H1 (cell line): ENCODE data around the gene PCDHGB3. TPM values are rescaled to one million over a fixed set of nuclear protein-coding genes. Genes with fewer than 3 reads are reported as not detected.

Source experiments
- CTCF ChIA-PET: fragments of 300-600 bp; sonication (Branson Sonifier 250); formaldehyde crosslinking; loops from one replicate; lab custom pipeline; 2021; ENCODE audit not compliant: partially characterized antibody; lab: Charles Lee
- POLR2A ChIA-PET: fragments of 300-600 bp; sonication (Branson Sonifier 250); formaldehyde crosslinking; loops from one replicate; lab custom pipeline; 2021; ENCODE audit warnings: inconsistent platforms; ENCODE audit not compliant: partially characterized antibody; lab: Charles Lee
- DNase-seq, 2 experiments: peaks; one replicate each; pipeline versions ENCODE4 v3.0.0 to v3.0.0-alpha.2; 2010 to 2022; ENCODE audit warnings: low spot score in 2 of 2, low read depth in 1 of 2, mixed read lengths in 1 of 2
- FAIRE-seq: peaks from 2 replicates; lab custom pipeline; 2011; peaks lifted over from hg19 to GRCh38; lab: Jason Lieb, UNC
- H2AFZ ChIP-seq: 2 replicates; pipeline ENCODE4 v1.8.1; 2012; ENCODE audit warnings: low read length, inconsistent platforms
- H2AK5ac ChIP-seq: 2 replicates; pipeline ENCODE4 v1.6.1; 2013; ENCODE audit warnings: low read depth, low read length
- H2BK120ac ChIP-seq: replicated peaks from 2 replicates; pipeline ENCODE3; 2013; ENCODE audit warnings: low read depth, low read length, inconsistent platforms
- H2BK12ac ChIP-seq: 2 replicates; pipeline ENCODE4 v1.6.1; 2013; ENCODE audit warnings: low read depth, low read length
- H2BK15ac ChIP-seq: 2 replicates; pipeline ENCODE4 v1.6.1; 2013; ENCODE audit warnings: low read length
- H2BK20ac ChIP-seq: 2 replicates; pipeline ENCODE4 v1.6.1; 2013; ENCODE audit warnings: low read length
- H2BK5ac ChIP-seq: 2 replicates; pipeline ENCODE4 v1.6.1; 2013; ENCODE audit warnings: low read depth, low read length
- H3K14ac ChIP-seq: 2 replicates; pipeline ENCODE4 v1.6.1; 2013; ENCODE audit warnings: inconsistent platforms; ENCODE audit not compliant: insufficient read length
- H3K18ac ChIP-seq: 2 replicates; pipeline ENCODE4 v1.6.1; 2013; ENCODE audit warnings: low read length; ENCODE audit errors: extremely low read depth
- H3K23ac ChIP-seq: 2 replicates; pipeline ENCODE4 v1.6.1; 2013; ENCODE audit warnings: inconsistent platforms; ENCODE audit not compliant: insufficient read length
- H3K23me2 ChIP-seq: 2 replicates; pipeline ENCODE4 v1.6.1; 2013; ENCODE audit warnings: low read depth, low read length
- H3K27ac ChIP-seq: 2 replicates; pipeline ENCODE4 v1.6.1; 2011; ENCODE audit warnings: low read depth, low read length, inconsistent platforms
- H3K27me3 ChIP-seq, 4 experiments: replicated peaks in 1 of 4; 1 replicate in 1 of 4; 2 replicates in 3 of 4; pipeline versions ENCODE4 v1.6.1 to v1.8.1; 2011 to 2013; ENCODE audit warnings: low read length in 3 of 4, mild to moderate bottlenecking in 3 of 4, inconsistent platforms in 2 of 4, mixed read lengths in 2 of 4, moderate library complexity in 1 of 4; ENCODE audit not compliant: control insufficient read depth in 3 of 4, insufficient read depth in 3 of 4; ENCODE audit errors: extremely low read depth in 1 of 4
- H3K36me3 ChIP-seq, 4 experiments: 2 replicates each; pipeline versions ENCODE4 v1.6.1 to v1.8.1; 2011 to 2013; ENCODE audit warnings: mild to moderate bottlenecking in 4 of 4, low read length in 3 of 4, moderate library complexity in 2 of 4, control low read depth in 1 of 4, inconsistent platforms in 1 of 4; ENCODE audit not compliant: insufficient read depth in 4 of 4, control insufficient read depth in 2 of 4
- H3K4ac ChIP-seq: replicated peaks from 2 replicates; pipeline ENCODE3; 2013; ENCODE audit warnings: low read length, low read depth, mixed read lengths, inconsistent platforms; ENCODE audit not compliant: insufficient read length
- H3K4me1 ChIP-seq, 4 experiments: replicated peaks in 1 of 4; 1 replicate in 1 of 4; 2 replicates in 3 of 4; pipeline versions ENCODE4 v1.6.1 to v1.8.1; 2011 to 2013; ENCODE audit warnings: low read length in 3 of 4, inconsistent platforms in 2 of 4, mixed read lengths in 1 of 4; ENCODE audit not compliant: insufficient read depth in 4 of 4, control insufficient read depth in 3 of 4
- H3K4me2 ChIP-seq, 2 experiments: 2 replicates each; pipeline versions ENCODE4 v1.6.1 to v1.8.1; 2011 to 2013; ENCODE audit warnings: low read depth in 2 of 2, low read length in 2 of 2, control low read depth in 1 of 2, inconsistent platforms in 1 of 2, mild to moderate bottlenecking in 1 of 2; ENCODE audit not compliant: insufficient read depth in 1 of 2
- H3K4me3 ChIP-seq, 4 experiments: fragments of 200-600, 300-600 bp in 1 of 4; sonication (generic), shearing (Covaris generic), sonication (Bioruptor Twin) in 1 of 4; 2 replicates each; pipeline versions ENCODE4 v1.5.1 to v1.8.1; 2011 to 2016; ENCODE audit warnings: low read length in 4 of 4, low read depth in 3 of 4, control low read depth in 2 of 4, inconsistent platforms in 2 of 4, mild to moderate bottlenecking in 2 of 4, mixed read lengths in 1 of 4, moderate library complexity in 1 of 4; ENCODE audit not compliant: insufficient read depth in 2 of 4; ENCODE audit errors: extremely low read depth in 1 of 4
- H3K56ac ChIP-seq: replicated peaks from 2 replicates; pipeline ENCODE3; 2013; ENCODE audit warnings: low read depth, mild to moderate bottlenecking, mixed read lengths, low read length, inconsistent platforms; ENCODE audit not compliant: insufficient read length
- H3K79me1 ChIP-seq: 2 replicates; pipeline ENCODE4 v1.6.1; 2013; ENCODE audit warnings: low read depth, low read length, control low read depth
- H3K79me2 ChIP-seq, 2 experiments: 2 replicates each; pipeline versions ENCODE4 v1.6.1 to v1.8.1; 2012 to 2013; ENCODE audit warnings: low read length in 2 of 2, mild to moderate bottlenecking in 2 of 2, inconsistent platforms in 1 of 2; ENCODE audit not compliant: insufficient read depth in 2 of 2, control insufficient read depth in 1 of 2
- H3K9ac ChIP-seq, 4 experiments: replicated peaks in 1 of 4; 1 replicate in 1 of 4; 2 replicates in 3 of 4; pipeline versions ENCODE4 v1.6.1 to v1.8.1; 2011 to 2013; ENCODE audit warnings: low read depth in 3 of 4, low read length in 3 of 4, control low read depth in 2 of 4, mild to moderate bottlenecking in 2 of 4, moderate library complexity in 2 of 4, inconsistent platforms in 1 of 4; ENCODE audit errors: extremely low read depth in 1 of 4
- H3K9me3 ChIP-seq, 2 experiments: 2 replicates each; pipeline versions ENCODE4 v1.6.1 to v1.8.1; 2012 to 2013; ENCODE audit warnings: mild to moderate bottlenecking in 2 of 2, moderate library complexity in 2 of 2, control low read depth in 1 of 2, inconsistent platforms in 1 of 2, low read depth in 1 of 2, low read length in 1 of 2, mixed read lengths in 1 of 2; ENCODE audit not compliant: insufficient read depth in 2 of 2
- H4K20me1 ChIP-seq, 2 experiments: replicated peaks in 1 of 2; 2 replicates each; pipeline versions ENCODE3 to v1.8.1; 2011 to 2013; ENCODE audit warnings: inconsistent platforms in 2 of 2, low read length in 2 of 2, mild to moderate bottlenecking in 1 of 2; ENCODE audit not compliant: insufficient read depth in 2 of 2, control insufficient read depth in 1 of 2
- H4K5ac ChIP-seq: 2 replicates; pipeline ENCODE4 v1.6.1; 2013; ENCODE audit warnings: low read length, low read depth, mixed read lengths, inconsistent platforms; ENCODE audit not compliant: insufficient read length
- H4K8ac ChIP-seq: 2 replicates; pipeline ENCODE4 v1.8.0; 2013; ENCODE audit warnings: mild to moderate bottlenecking, moderate library complexity, low read length, inconsistent platforms; ENCODE audit not compliant: insufficient read depth; ENCODE audit errors: extremely low read depth
- H4K91ac ChIP-seq: replicated peaks from 2 replicates; pipeline ENCODE3; 2013; ENCODE audit warnings: low read length, mixed read lengths, inconsistent platforms; ENCODE audit not compliant: insufficient read length
- CTCF ChIP-seq, 3 experiments: IDR thresholded peaks; 1 replicate in 2 of 3; 2 replicates in 1 of 3; pipeline versions ENCODE4 v1.5.1 to v1.6.1; 2011; ENCODE audit warnings: low read length in 3 of 3, mild to moderate bottlenecking in 3 of 3, inconsistent platforms in 2 of 3, low read depth in 1 of 3, moderate library complexity in 1 of 3; ENCODE audit not compliant: insufficient read depth in 1 of 3; ENCODE audit errors: control extremely low read depth in 1 of 3
- RAD21 ChIP-seq, 2 experiments: IDR thresholded peaks in 1 of 2; conservative IDR thresholded peaks in 1 of 2; 2 replicates each; pipeline ENCODE4 v1.6.1; 2011; ENCODE audit warnings: low read depth in 2 of 2, low read length in 2 of 2, improper control_type of control experiment in 1 of 2, inconsistent platforms in 1 of 2, mild to moderate bottlenecking in 1 of 2, moderate library complexity in 1 of 2
- RFX5 ChIP-seq: IDR thresholded peaks from 2 replicates; pipeline ENCODE4 v1.6.1; 2011; ENCODE audit warnings: low read depth, low read length, improper control_type of control experiment, borderline replicate concordance
- TAF1 ChIP-seq: IDR thresholded peaks from 2 replicates; pipeline ENCODE4 v1.6.1; 2011; ENCODE audit warnings: mild to moderate bottlenecking, low read depth, low read length
- TEAD4 ChIP-seq: IDR thresholded peaks from 2 replicates; pipeline ENCODE4 v1.6.1; 2012; ENCODE audit warnings: low read depth, low read length, inconsistent platforms, mixed read lengths
- USF2 ChIP-seq: IDR thresholded peaks from 2 replicates; pipeline ENCODE4 v1.6.1; 2011; ENCODE audit warnings: low read length, improper control_type of control experiment
- WGBS, 2 experiments: shearing (Covaris generic) in 1 of 2; methylation state at CpG; one replicate each; pipeline versions ENCODE4 v1.1.6 to v1.1.7; 2013 to 2015; ENCODE audit warnings: low lambda C conversion rate in 2 of 2, mixed read lengths in 2 of 2, inconsistent platforms in 1 of 2, low coverage in 1 of 2, missing lambda C conversion rate in 1 of 2; ENCODE audit not compliant: insufficient replicate concordance in 2 of 2, insufficient coverage in 1 of 2, insufficient read length in 1 of 2; ENCODE audit errors: extremely low coverage in 1 of 2, missing lambda C conversion rate in 1 of 2; 5-methylcytosine and 5-hydroxymethylcytosine counted together
- polyA plus RNA-seq, 7 experiments: library from polyadenylated mRNA; depleted of rRNA in 3 of 7; stranded (reverse) in 5 of 7; unstranded in 2 of 7; fragments of >200 nt in 5 of 7; fragments of 200-250 nt in 2 of 7; gene quantifications; 1 replicate in 5 of 7; 2 replicates in 1 of 7; 4 replicates in 1 of 7; pipeline versions ENCODE4 v1.2.1 to v1.2.3, GENCODE V29; 2011 to 2013; ENCODE audit warnings: missing spikeins in 2 of 7, mixed read lengths in 2 of 7
- total RNA-seq: library from RNA; stranded (reverse); fragmentation: NEBNext Ultra II Directional; extraction: Animal tissue kit (Norgen Biotek cat#: 25700); gene quantifications from 2 replicates; pipeline ENCODE4 v1.2.1, GENCODE V29; 2021

PCDHGB3 gene
- total and polyA plus RNA-seq, 2 of the 8 experiments (the other 6 are each of a cell fraction or from before 2014, with no cell fraction given) = 1.6 to 1.9 TPM

DNA sequence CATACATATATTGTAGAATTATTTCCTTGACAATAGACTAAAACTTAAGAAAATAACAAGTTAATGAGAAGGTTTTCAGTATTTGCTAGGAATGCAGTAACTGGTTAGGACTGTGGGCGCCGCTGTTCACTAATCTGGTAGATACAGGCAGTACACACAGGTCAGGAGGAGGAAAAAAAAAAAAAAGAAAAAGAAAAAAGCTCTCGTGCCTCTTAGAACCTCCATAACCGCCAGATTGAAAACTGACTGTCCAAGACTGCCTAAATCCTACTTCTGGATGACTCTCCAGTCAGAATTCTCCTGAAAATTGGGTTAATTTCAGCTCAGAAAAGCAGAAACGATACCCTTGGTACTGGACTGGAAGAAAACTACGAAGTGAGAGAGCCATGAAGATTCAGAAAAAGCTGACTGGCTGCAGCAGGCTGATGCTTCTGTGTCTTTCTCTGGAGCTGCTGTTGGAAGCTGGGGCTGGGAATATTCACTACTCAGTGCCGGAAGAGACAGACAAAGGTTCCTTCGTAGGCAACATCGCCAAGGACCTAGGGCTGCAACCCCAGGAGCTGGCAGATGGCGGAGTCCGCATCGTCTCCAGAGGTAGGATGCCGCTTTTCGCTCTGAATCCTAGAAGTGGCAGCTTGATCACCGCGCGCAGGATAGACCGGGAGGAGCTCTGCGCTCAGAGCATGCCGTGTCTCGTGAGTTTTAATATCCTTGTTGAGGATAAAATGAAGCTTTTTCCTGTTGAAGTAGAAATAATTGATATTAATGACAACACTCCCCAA lies 39.6 kb upstream of the PCDHGB3 start, which contains the start of gene PCDHGA1:
TSS of gene PCDHGA1 (plus strand) at position 216 of the 782 bp plus-strand sequence.
- Histone ChIP-seq H2BK12ac (no peak within 1 kb of the TSS), H3K56ac (no peak within 1 kb of the TSS), H3K27me3 (no peaks in the 10 kb centered on the region), H4K8ac (no peak within 1 kb of the TSS), H4K20me1 (no peaks in the 10 kb centered on the region), H4K5ac (no peak within 1 kb of the TSS), H3K9ac (no peak within 1 kb of the TSS), H3K14ac (no peak within 1 kb of the TSS)
- WGBS, 2 experiments = 92% methylated on average over 21 of the region's 21 CpGs; no CpG with 5 or more reads in 1 of the 2 experiments
- TF ChIP-seq TEAD4 (no peak), RAD21 (IDR thresholded peaks at IDR 0.05 in 1 of 2, conservative IDR thresholded peaks at IDR 0.05 in 1 of 2; ENCODE audit: low read depth in 2 of 2, low read length in 2 of 2) (peak; percentile 7 to 29; a peak in 2 of 4 replicates), CTCF (IDR thresholded peaks at IDR 0.05; ENCODE audit: control extremely low read depth in 1 of 3, insufficient read depth in 1 of 3, low read depth in 1 of 3, low read length in 3 of 3) (peak in 2 of 3 experiments; percentile 17 to 25; a peak in 2 of 4 replicates), RFX5 (no peak), USF2 (no peak), TAF1 (no peak)
- TF ChIP-seq, all 59 proteins: peak for 2
- Histone ChIP-seq H3K79me2 (no peaks in the 10 kb centered on the region), H3K27ac (no peak within 1 kb of the TSS), H2BK5ac (no peak within 1 kb of the TSS), H3K79me1 (no peaks in the 10 kb centered on the region), H3K18ac (no peak within 1 kb of the TSS), H3K4me1 (no peaks in the 10 kb centered on the region), H2AFZ (no peak within 1 kb of the TSS), H3K36me3 (no peaks in the 10 kb centered on the region; a peak in 1 of 8 replicates), H3K4ac (no peak within 1 kb of the TSS), H4K91ac (no peak within 1 kb of the TSS), H2AK5ac (no peak within 1 kb of the TSS), H2BK15ac (no peak within 1 kb of the TSS), H3K23ac (no peak within 1 kb of the TSS), H2BK20ac (no peak within 1 kb of the TSS), H3K4me2 (no peak within 1 kb of the TSS), H3K4me3 (no peak within 1 kb of the TSS), H3K23me2 (0 out of 2 replicates have a peak, but pooled peaks cover 1% of the 10 kb centered on the region), H3K9me3 (peaks cover 22 to 37% of the 10 kb centered on the region in 2 experiments), H2BK120ac (no peak within 1 kb of the TSS)
- CTCF ChIA-PET = interaction anchor here (0.6 to 5.0 kb wide), 36 partner anchors 8 to 234 kb away, joined by 3 to 40 read pairs (median 4); partner anchors contain the start of genes PCDHB10, PCDHB15, PCDHB4 and PCDHB5
- POLR2A ChIA-PET = interaction anchor here (1.0 to 3.8 kb wide), 3 partner anchors 9 to 15 kb away, joined by 3 to 18 read pairs (median 4); partner anchors contain the start of gene TAF7
- DNase-seq (no peak), FAIRE-seq (no peak)
